Type B pancreatic cell (in vitro differentiated cells): ENCODE results near the gene AGPAT3. TPM values are rescaled to one million over a fixed set of nuclear protein-coding genes. Genes with fewer than 3 reads are reported as not detected.

Experiments
- DNase-seq: peaks from one replicate; pipeline ENCODE4 v3.0.0; 2021; ENCODE audit warnings: mixed read lengths; ENCODE audit not compliant: unreplicated experiment; ENCODE audit errors: extremely low spot score
- H3K27ac Mint-ChIP-seq: 2 replicates; pipeline ENCODE4 v1.8.0; 2021; ENCODE audit warnings: mild to moderate bottlenecking, mixed read lengths
- H3K27me3 Mint-ChIP-seq: 2 replicates; pipeline ENCODE4 v1.8.0; 2021; ENCODE audit warnings: mixed read lengths
- H3K36me3 Mint-ChIP-seq: 2 replicates; pipeline ENCODE4 v1.8.0; 2021; ENCODE audit warnings: mixed read lengths
- H3K4me1 Mint-ChIP-seq: one replicate; pipeline ENCODE4 v1.8.0; 2021; ENCODE audit warnings: mixed read lengths; ENCODE audit not compliant: unreplicated experiment
- H3K4me3 Mint-ChIP-seq: 2 replicates; pipeline ENCODE4 v1.8.0; 2021; ENCODE audit warnings: mild to moderate bottlenecking, mixed read lengths
- H3K9me3 Mint-ChIP-seq: 2 replicates; pipeline ENCODE4 v1.8.0; 2021; ENCODE audit warnings: mixed read lengths
- CTCF ChIP-seq: fragments of 200-600 bp; sonication (generic); conservative IDR thresholded peaks from 2 replicates; pipeline ENCODE4 v1.5.0; 2021; ENCODE audit warnings: antibody characterized with exemption, mild to moderate bottlenecking
- total RNA-seq: library from RNA; stranded (reverse); gene quantifications from 2 replicates; pipeline ENCODE4 v1.2.1, GENCODE V29; 2021; ENCODE audit warnings: low replicate concordance

AGPAT3 gene
- total RNA-seq, 1 donor from 2014 or later = 59.2 TPM

GRCh38 chr21:43872531-43873197, 7.6 kb downstream of the AGPAT3 start:
- H3K9me3 Mint-ChIP-seq = no peaks in the 10 kb centered on the region
- no peak for TF ChIP-seq CTCF
- no peak overlapping the region for H3K4me3 Mint-ChIP-seq
- peaks cover 40% of the 10 kb centered on the region for H3K36me3 Mint-ChIP-seq
- no peak overlapping the region for H3K27ac Mint-ChIP-seq
- DNase-seq = no peak
- no peaks in the 10 kb centered on the region for H3K27me3 Mint-ChIP-seq
- H3K4me1 Mint-ChIP-seq = peaks cover 21% of the 10 kb centered on the region

GRCh38 chr21:43873673-43874072, 8.7 kb downstream of the AGPAT3 start:
- peaks cover 45% of the 10 kb centered on the region for H3K36me3 Mint-ChIP-seq
- TF ChIP-seq CTCF = no peak
- H3K4me1 Mint-ChIP-seq = peaks cover 11% of the 10 kb centered on the region
- no peaks in the 10 kb centered on the region for H3K27me3 Mint-ChIP-seq
- H3K27ac Mint-ChIP-seq = no peak overlapping the region
- no peak for DNase-seq
- H3K9me3 Mint-ChIP-seq = no peaks in the 10 kb centered on the region
- no peak overlapping the region for H3K4me3 Mint-ChIP-seq

- no peak overlapping the region for H3K4me3 Mint-ChIP-seq
Observed at GRCh38 chr21:43874085-43874805, 9.2 kb downstream of the AGPAT3 start.

GRCh38 chr21:43876605-43877004, 11.6 kb downstream of the AGPAT3 start:
- Mint-ChIP-seq H3K27ac (no peak overlapping the region), H3K36me3 (peaks cover 31% of the 10 kb centered on the region), H3K27me3 (no peaks in the 10 kb centered on the region), H3K9me3 (no peaks in the 10 kb centered on the region), H3K4me3 (no peak overlapping the region), H3K4me1 (peaks cover 8% of the 10 kb centered on the region)
- DNase-seq = no peak
- no peak for TF ChIP-seq CTCF

More at GRCh38 chr21:43874085-43874805, 9.2 kb downstream of the AGPAT3 start:
- Mint-ChIP-seq H3K27ac (no peak overlapping the region), H3K36me3 (peaks cover 39% of the 10 kb centered on the region), H3K4me1 (peaks cover 5% of the 10 kb centered on the region), H3K9me3 (no peaks in the 10 kb centered on the region), H3K27me3 (no peaks in the 10 kb centered on the region)
- TF ChIP-seq CTCF = no peak
- DNase-seq = no peak

- no peak for TF ChIP-seq CTCF
- Mint-ChIP-seq H3K27ac (no peak overlapping the region), H3K36me3 (peaks cover 25% of the 10 kb centered on the region), H3K4me1 (peaks cover 12% of the 10 kb centered on the region), H3K27me3 (no peaks in the 10 kb centered on the region), H3K9me3 (no peaks in the 10 kb centered on the region), H3K4me3 (no peak overlapping the region)
- no peak for DNase-seq
Observed at GRCh38 chr21:43877936-43878575, 13.0 kb downstream of the AGPAT3 start.
